Measurements from ENCODE around the gene CCL24.

- TF ChIP-seq CTCF (IDR thresholded peaks at IDR 0.05) = no peak
- no peak for TF ChIP-seq POLR2A (IDR thresholded peaks at IDR 0.05)
These were observed 5.5 kb downstream of the CCL24 start for GRCh38 chr7:75808106-75808505.

Data from body of pancreas (tissue), 4 donors.